ENCODE data around the gene F2RL2.

F2RL2 gene

GRCh38 chr5:76582230-76583162, 40.7 kb downstream of the F2RL2 start:
- no peak for TF ChIP-seq CTCF (IDR thresholded peaks at IDR 0.05; ENCODE audit: insufficient read depth, low read length, missing control alignments)
- POLR2A ChIA-PET, result no interaction called here
- no peak for DNase-seq (ENCODE audit: low read depth, low spot score)
- H3K4me3 ChIP-seq (ENCODE audit: low read depth, low read length), result no peak overlapping the region
- CTCF ChIA-PET, result interaction anchor here (0.9 to 2.7 kb wide), 12 partner anchors 9 to 407 kb away, joined by 3 to 19 read pairs (median 5); no protein-coding TSS in a partner anchor

GRCh38 chr5:76580981-76581380, 42.2 kb downstream of the F2RL2 start:
- POLR2A ChIA-PET, result no interaction called here
- no peak for TF ChIP-seq CTCF (IDR thresholded peaks at IDR 0.05; ENCODE audit: insufficient read depth, low read length, missing control alignments)
- CTCF ChIA-PET, result interaction anchor here (0.7 to 1.1 kb wide), 3 partner anchors 9 to 59 kb away, joined by 3 read pairs; no protein-coding TSS in a partner anchor
- DNase-seq (ENCODE audit: low read depth, low spot score), result no peak
- no peak overlapping the region for H3K4me3 ChIP-seq (ENCODE audit: low read depth, low read length)

GRCh38 chr5:76579166-76579937, 43.9 kb downstream of the F2RL2 start:
- CTCF ChIA-PET, result interaction anchor here (0.8 kb wide), 1 partner anchor 195 kb away, joined by 3 read pairs; no protein-coding TSS in a partner anchor
- no peak for DNase-seq (ENCODE audit: low read depth, low spot score)
- H3K4me3 ChIP-seq (ENCODE audit: low read depth, low read length), result no peak overlapping the region
- POLR2A ChIA-PET, result no interaction called here
- no peak for TF ChIP-seq CTCF (IDR thresholded peaks at IDR 0.05; ENCODE audit: insufficient read depth, low read length, missing control alignments)

- H3K4me3 ChIP-seq (ENCODE audit: low read depth, low read length), result no peak overlapping the region
- ChIA-PET POLR2A (no interaction called here), CTCF (interaction anchor here (1.1 to 1.2 kb wide), 2 partner anchors 10 to 23 kb away, joined by 3 read pairs; no protein-coding TSS in a partner anchor)
- DNase-seq (ENCODE audit: low read depth, low spot score), result no peak
- no peak for TF ChIP-seq CTCF (IDR thresholded peaks at IDR 0.05; ENCODE audit: insufficient read depth, low read length, missing control alignments)
Observed at GRCh38 chr5:76576996-76577395, 46.2 kb downstream of the F2RL2 start.

- no peak for DNase-seq (ENCODE audit: low read depth, low spot score)
- H3K4me3 ChIP-seq (ENCODE audit: low read depth, low read length), result no peak overlapping the region
- TF ChIP-seq CTCF (IDR thresholded peaks at IDR 0.05; ENCODE audit: insufficient read depth, low read length, missing control alignments), result no peak
- POLR2A ChIA-PET, result no interaction called here
- CTCF ChIA-PET, result interaction anchor here (1.1 kb wide), 1 partner anchor 24 kb away, joined by 3 read pairs; no protein-coding TSS in a partner anchor
Observed at GRCh38 chr5:76576450-76576849, 46.8 kb downstream of the F2RL2 start.

GRCh38 chr5:76571559-76571958, 51.6 kb downstream of the F2RL2 start:
- DNase-seq (ENCODE audit: low read depth, low spot score), result no peak
- ChIA-PET CTCF (interaction anchor here (1.2 to 1.5 kb wide), 4 partner anchors 9 to 203 kb away, joined by 3 to 4 read pairs (median 3); no protein-coding TSS in a partner anchor), POLR2A (no interaction called here)
- no peak overlapping the region for H3K4me3 ChIP-seq (ENCODE audit: low read depth, low read length)
- TF ChIP-seq CTCF (IDR thresholded peaks at IDR 0.05; ENCODE audit: insufficient read depth, low read length, missing control alignments), result no peak

Measured in AG04449 (cell line).